Neuronal stem cell (in vitro differentiated cells): ENCODE data around the gene VMP1.

ENCODE experiments used
- DNase-seq: peaks from one replicate; pipeline ENCODE4 v3.0.0-alpha.2; 2013; ENCODE audit warnings: low spot score
- H2AFZ ChIP-seq: one replicate; pipeline ENCODE4 v1.6.1; 2013; ENCODE audit warnings: mild to moderate bottlenecking, low read length, inconsistent platforms
- H2AK5ac ChIP-seq: 2 replicates; pipeline ENCODE4 v1.6.1; 2013; ENCODE audit warnings: low read depth, mild to moderate bottlenecking, inconsistent platforms, low read length, moderate library complexity, mixed read lengths
- H2BK120ac ChIP-seq: 2 replicates; pipeline ENCODE4 v1.6.1; 2013; ENCODE audit warnings: low read depth, mild to moderate bottlenecking, inconsistent platforms, low read length, moderate library complexity, mixed read lengths
- H2BK12ac ChIP-seq: one replicate; pipeline ENCODE4 v1.6.1; 2013; ENCODE audit warnings: low read length, inconsistent platforms
- H2BK15ac ChIP-seq: 2 replicates; pipeline ENCODE4 v1.6.1; 2013; ENCODE audit warnings: mild to moderate bottlenecking, low read length, inconsistent platforms, mixed read lengths
- H2BK5ac ChIP-seq: one replicate; pipeline ENCODE4 v1.6.1; 2013; ENCODE audit warnings: inconsistent platforms, mild to moderate bottlenecking, low read length, moderate library complexity
- H3K14ac ChIP-seq: one replicate; pipeline ENCODE4 v1.6.1; 2013; ENCODE audit warnings: low read length, inconsistent platforms
- H3K18ac ChIP-seq: 2 replicates; pipeline ENCODE4 v1.6.1; 2013; ENCODE audit warnings: low read length, inconsistent platforms
- H3K23ac ChIP-seq: 2 replicates; pipeline ENCODE4 v1.6.1; 2013; ENCODE audit warnings: low read depth, mild to moderate bottlenecking, mixed read lengths, low read length, inconsistent platforms; ENCODE audit not compliant: poor library complexity
- H3K27ac ChIP-seq: replicated peaks from 3 replicates; pipeline ENCODE4 v1.5.1; 2013; ENCODE audit warnings: low read length, inconsistent platforms
- H3K27me3 ChIP-seq, 3 experiments: 2 replicates each; pipeline ENCODE4 v1.6.1; 2013; ENCODE audit warnings: low read length in 3 of 3, mild to moderate bottlenecking in 2 of 3, inconsistent platforms in 1 of 3, low read depth in 1 of 3, mixed read lengths in 1 of 3, moderate library complexity in 1 of 3; ENCODE audit not compliant: control insufficient read depth in 3 of 3, insufficient read depth in 3 of 3
- H3K36me3 ChIP-seq, 2 donors: replicated peaks in 1 of 2; 2 replicates each; pipeline ENCODE4 v1.6.1; 2013; ENCODE audit warnings: low read length in 2 of 2; ENCODE audit not compliant: control insufficient read depth in 2 of 2, insufficient read depth in 2 of 2
- H3K4ac ChIP-seq: 2 replicates; pipeline ENCODE4 v1.6.1; 2013; ENCODE audit warnings: inconsistent platforms, mild to moderate bottlenecking, low read length, moderate library complexity
- H3K4me1 ChIP-seq, 2 donors: 1 replicate in 1 of 2; 2 replicates in 1 of 2; pipeline ENCODE4 v1.6.1; 2013; ENCODE audit warnings: low read length in 2 of 2, low read depth in 1 of 2; ENCODE audit not compliant: control insufficient read depth in 2 of 2, insufficient read depth in 1 of 2
- H3K4me2 ChIP-seq: one replicate; pipeline ENCODE4 v1.6.1; 2013; ENCODE audit warnings: mild to moderate bottlenecking, low read length, inconsistent platforms; ENCODE audit not compliant: insufficient read depth, poor library complexity, severe bottlenecking
- H3K4me3 ChIP-seq, 2 donors: 2 replicates each; pipeline ENCODE4 v1.5.1; 2013; ENCODE audit warnings: low read length in 2 of 2, mild to moderate bottlenecking in 2 of 2, inconsistent platforms in 1 of 2, moderate library complexity in 1 of 2
- H3K79me1 ChIP-seq: one replicate; pipeline ENCODE4 v1.6.1; 2013; ENCODE audit warnings: low read depth, mild to moderate bottlenecking, inconsistent platforms, low read length, moderate library complexity
- H3K9ac ChIP-seq: one replicate; pipeline ENCODE4 v1.6.1; 2013; ENCODE audit warnings: mild to moderate bottlenecking, low read depth, low read length, inconsistent platforms; ENCODE audit not compliant: poor library complexity
- H3K9me3 ChIP-seq, 2 donors: replicated peaks in 1 of 2; 2 replicates each; pipeline versions ENCODE3 to v1.6.1; 2013; ENCODE audit warnings: low read length in 2 of 2, mild to moderate bottlenecking in 2 of 2, inconsistent platforms in 1 of 2, low read depth in 1 of 2, mixed read lengths in 1 of 2, moderate library complexity in 1 of 2; ENCODE audit not compliant: control insufficient read depth in 2 of 2, insufficient read depth in 1 of 2
- H4K8ac ChIP-seq: one replicate; pipeline ENCODE4 v1.6.1; 2013; ENCODE audit warnings: low read depth, mild to moderate bottlenecking, inconsistent platforms, low read length, moderate library complexity
- H4K91ac ChIP-seq: one replicate; pipeline ENCODE4 v1.6.1; 2013; ENCODE audit warnings: low read length, low read depth, mild to moderate bottlenecking, inconsistent platforms; ENCODE audit not compliant: poor library complexity
- WGBS, 2 donors: extraction: QIAGEN DNeasy Blood & Tissue Kit; methylation state at CpG; one replicate each; pipeline ENCODE4 v1.1.7; 2013; ENCODE audit warnings: missing lambda C conversion rate in 2 of 2, mixed read lengths in 1 of 2; ENCODE audit not compliant: insufficient read length in 2 of 2, insufficient replicate concordance in 1 of 2; ENCODE audit errors: extremely low coverage in 2 of 2; 5-methylcytosine and 5-hydroxymethylcytosine counted together

Gene VMP1

DNA sequence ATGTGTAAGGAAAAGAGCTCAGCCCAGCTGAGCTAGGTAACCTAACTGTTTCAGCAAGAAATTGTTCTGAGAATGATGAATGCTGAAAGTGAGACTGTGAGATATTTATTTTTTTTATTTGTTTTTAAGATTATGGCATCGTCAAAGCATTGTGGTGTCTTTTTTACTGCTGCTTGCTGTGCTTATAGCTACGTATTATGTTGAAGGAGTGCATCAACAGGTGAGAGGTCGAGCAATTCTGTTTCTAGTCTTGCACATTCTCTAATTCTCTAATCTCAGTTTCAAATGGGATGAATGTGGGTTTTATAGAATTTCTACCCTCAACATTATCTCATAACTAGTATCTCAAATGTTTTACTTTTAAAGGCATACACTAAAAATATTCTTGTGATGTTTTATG lies 29.9 kb downstream of the VMP1 start:
- no CpG with 5 or more reads among the region's 3 CpGs for WGBS, 2 donors
- no peaks in the 10 kb centered on the region for H3K79me1 ChIP-seq
- no peak for DNase-seq
- no peak overlapping the region for H2BK15ac ChIP-seq
- H3K14ac ChIP-seq: no peak overlapping the region
- H3K4me3 ChIP-seq: no peak overlapping the region
- no peak overlapping the region for H2AK5ac ChIP-seq
- H3K4me1 ChIP-seq: no peaks in the 10 kb centered on the region
- H3K4ac ChIP-seq: no peak overlapping the region
- no peak overlapping the region for H3K4me2 ChIP-seq
- H3K23ac ChIP-seq: no peak overlapping the region
- H4K8ac ChIP-seq: no peak overlapping the region
- no peak overlapping the region for H2BK12ac ChIP-seq
- H3K9me3 ChIP-seq: no peaks in the 10 kb centered on the region
- no peaks in the 10 kb centered on the region for H3K27me3 ChIP-seq
- H2BK5ac ChIP-seq: no peak overlapping the region
- peaks cover 0 to 37% of the 10 kb centered on the region in 2 donors for H3K36me3 ChIP-seq
- no peak overlapping the region for H3K9ac ChIP-seq
- no peak overlapping the region for H3K18ac ChIP-seq
- no peak overlapping the region for H2BK120ac ChIP-seq
- no peak overlapping the region for H4K91ac ChIP-seq
- no peak overlapping the region for H3K27ac ChIP-seq
- H2AFZ ChIP-seq: no peak overlapping the region

DNA sequence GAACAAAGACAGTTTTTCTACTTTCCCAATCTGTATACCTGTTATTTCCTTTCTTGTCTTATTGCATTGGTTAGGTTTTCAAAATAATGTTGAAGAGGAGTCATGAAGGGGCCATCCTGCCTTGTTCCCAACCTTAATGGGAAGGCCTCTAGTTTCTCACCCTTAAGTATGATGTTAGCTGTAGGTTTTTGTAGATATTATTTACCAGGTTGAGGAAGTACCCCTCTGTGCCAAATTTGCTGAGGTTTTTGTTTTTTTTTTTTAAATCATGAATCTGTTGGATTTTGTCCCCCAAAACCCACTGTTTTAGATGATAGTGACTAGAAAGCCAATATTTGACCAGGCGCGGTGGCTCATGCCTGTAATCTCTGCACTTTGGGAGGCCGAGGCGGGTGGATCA lies 36.4 kb downstream of the VMP1 start:
- Histone ChIP-seq H2BK12ac (no peak overlapping the region), H4K91ac (no peak overlapping the region), H2BK15ac (no peak overlapping the region), H3K4me1 (no peaks in the 10 kb centered on the region), H3K4ac (no peak overlapping the region), H3K14ac (no peak overlapping the region), H3K36me3 (peaks cover 0 to 26% of the 10 kb centered on the region in 2 donors), H3K79me1 (no peaks in the 10 kb centered on the region), H3K9me3 (peaks cover 0 to 16% of the 10 kb centered on the region in 2 donors), H4K8ac (no peak overlapping the region), H2AK5ac (no peak overlapping the region), H3K4me2 (no peak overlapping the region), H3K27me3 (no peaks in the 10 kb centered on the region), H3K4me3 (no peak overlapping the region), H3K9ac (no peak overlapping the region), H3K27ac (no peak overlapping the region), H2AFZ (no peak overlapping the region), H3K23ac (no peak overlapping the region), H2BK120ac (no peak overlapping the region), H2BK5ac (no peak overlapping the region), H3K18ac (no peak overlapping the region)
- DNase-seq: no peak
- WGBS, 2 donors: no CpG with 5 or more reads among the region's 4 CpGs

DNA sequence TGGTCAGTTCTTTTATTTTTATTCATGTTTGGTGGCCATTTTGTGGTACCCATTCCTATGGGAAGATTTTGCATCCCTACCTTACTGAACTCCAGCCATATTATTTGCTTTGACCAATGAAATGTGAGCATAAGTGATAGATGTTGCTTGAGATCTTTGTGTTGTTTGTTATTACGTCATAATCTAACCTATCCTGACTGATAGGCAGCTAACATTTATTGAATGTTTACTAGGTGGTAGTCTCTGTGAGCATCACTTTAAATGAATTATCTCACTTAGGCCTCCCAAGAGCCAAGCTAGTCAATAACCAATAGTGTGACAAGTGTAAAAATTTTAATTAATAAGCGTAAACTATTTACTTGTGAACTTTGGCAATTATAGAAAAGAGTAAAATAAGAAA lies 37.6 kb downstream of the VMP1 start:
- Histone ChIP-seq H3K18ac (no peak overlapping the region), H2AK5ac (no peak overlapping the region), H3K4me2 (no peak overlapping the region), H3K9ac (no peak overlapping the region), H3K4me3 (no peak overlapping the region), H4K91ac (no peak overlapping the region), H3K14ac (no peak overlapping the region), H3K27me3 (no peaks in the 10 kb centered on the region), H3K27ac (no peak overlapping the region), H2BK12ac (no peak overlapping the region), H3K4ac (no peak overlapping the region), H2BK120ac (no peak overlapping the region), H4K8ac (no peak overlapping the region), H3K9me3 (peaks cover 0 to 16% of the 10 kb centered on the region in 2 donors), H2BK15ac (no peak overlapping the region), H2BK5ac (no peak overlapping the region), H2AFZ (no peak overlapping the region), H3K79me1 (no peaks in the 10 kb centered on the region), H3K4me1 (no peaks in the 10 kb centered on the region), H3K36me3 (peaks cover 0 to 23% of the 10 kb centered on the region in 2 donors), H3K23ac (no peak overlapping the region)
- no CpG with 5 or more reads among the region's 2 CpGs for WGBS, 2 donors
- no peak for DNase-seq

DNA sequence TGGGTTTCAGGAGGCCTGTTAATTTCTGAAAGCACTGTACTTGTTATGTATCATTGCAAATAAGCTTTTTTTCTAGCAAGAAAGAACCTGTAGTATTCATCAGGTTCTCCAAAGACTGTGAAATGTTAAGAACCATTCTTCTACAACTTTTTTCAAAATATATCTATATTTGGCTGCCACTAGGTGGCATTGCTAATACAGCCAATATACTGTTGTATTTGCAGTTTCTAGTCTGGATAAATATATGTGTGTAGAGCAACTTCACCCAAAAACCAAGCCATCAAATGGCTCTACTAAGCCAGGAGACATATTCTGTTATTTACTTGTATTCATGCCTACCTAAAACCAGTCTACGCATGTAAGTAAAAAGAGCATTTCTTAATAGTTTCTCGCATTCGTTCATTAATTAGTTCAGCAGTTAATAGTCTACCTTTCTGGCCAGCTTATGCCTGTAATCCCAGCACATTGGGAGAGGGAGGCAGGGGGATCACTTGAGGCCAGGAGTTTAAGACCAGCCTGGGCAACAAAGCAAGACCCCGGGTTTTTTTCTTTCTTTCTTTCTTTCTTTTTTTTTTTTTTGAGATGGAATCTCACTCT lies 39.5 kb downstream of the VMP1 start:
- H2BK12ac ChIP-seq: no peak overlapping the region
- H2BK120ac ChIP-seq: no peak overlapping the region
- no peak overlapping the region for H2AK5ac ChIP-seq
- no peak overlapping the region for H3K18ac ChIP-seq
- H2BK5ac ChIP-seq: no peak overlapping the region
- H3K27me3 ChIP-seq: no peaks in the 10 kb centered on the region
- peaks cover 0 to 12% of the 10 kb centered on the region in 2 donors for H3K36me3 ChIP-seq
- H3K4me1 ChIP-seq: no peaks in the 10 kb centered on the region
- H2AFZ ChIP-seq: no peak overlapping the region
- H3K79me1 ChIP-seq: no peaks in the 10 kb centered on the region
- no peak overlapping the region for H4K8ac ChIP-seq
- no peak overlapping the region for H2BK15ac ChIP-seq
- H3K9ac ChIP-seq: no peak overlapping the region
- no peak overlapping the region for H3K4me3 ChIP-seq
- H3K4me2 ChIP-seq: no peak overlapping the region
- no peak overlapping the region for H3K4ac ChIP-seq
- no peak for DNase-seq
- no peak overlapping the region for H3K27ac ChIP-seq
- H3K9me3 ChIP-seq: peaks cover 0 to 16% of the 10 kb centered on the region in 2 donors
- no peak overlapping the region for H3K23ac ChIP-seq
- no CpG with 5 or more reads among the region's 4 CpGs for WGBS, 2 donors
- H3K14ac ChIP-seq: no peak overlapping the region
- H4K91ac ChIP-seq: no peak overlapping the region
